Fibroblast of skin of left biceps (primary cell): ENCODE data around the gene CBX2.
A peak's percentile ranks its signal among the peaks of the same experiment; 100 is the strongest.

Experiments
- DNase-seq, 2 experiments: peaks; one replicate each; pipeline ENCODE4 v3.0.0-alpha.2; 2013; ENCODE audit warnings: low read depth in 2 of 2

The CBX2 gene

DNA sequence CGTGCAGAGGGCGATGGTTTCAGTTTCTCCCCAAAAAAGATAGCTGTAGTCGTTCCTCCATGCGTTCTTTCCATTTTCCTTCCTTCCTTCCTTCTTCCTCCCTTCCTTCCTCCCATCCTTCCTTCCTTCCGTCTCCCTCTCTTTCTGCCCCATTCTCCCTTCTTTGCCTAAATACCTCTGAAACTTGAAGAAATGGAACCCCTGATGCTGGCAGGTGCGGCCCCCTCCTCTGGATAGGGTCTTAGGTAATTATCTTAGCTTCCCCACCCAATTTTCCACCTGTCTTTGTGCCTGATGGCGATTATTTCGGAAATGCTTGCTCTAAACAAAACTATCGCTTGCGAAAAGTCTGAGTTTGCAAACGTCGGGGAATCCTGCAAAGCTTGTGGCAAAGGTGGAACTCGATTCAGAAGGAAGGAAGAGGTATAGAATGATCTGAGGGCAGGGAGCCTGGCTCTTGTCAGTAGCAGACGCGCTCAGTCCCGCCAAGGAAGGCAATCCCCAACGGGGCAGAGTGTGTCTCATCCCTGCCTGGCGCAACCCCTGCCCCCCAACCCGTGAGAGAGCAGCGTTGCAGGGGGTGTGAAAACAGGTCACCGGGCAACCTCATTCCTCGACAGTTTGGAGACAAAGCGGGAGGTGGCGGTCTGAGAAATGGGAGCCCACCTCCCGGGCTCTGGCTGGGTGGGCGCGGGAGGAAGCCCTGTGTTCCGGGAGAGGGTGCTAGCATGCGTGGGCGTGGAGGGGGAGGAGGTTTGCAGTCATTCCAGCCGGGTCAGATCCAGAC is 21.8 kb downstream of the CBX2 start:
- no peak for DNase-seq

DNA sequence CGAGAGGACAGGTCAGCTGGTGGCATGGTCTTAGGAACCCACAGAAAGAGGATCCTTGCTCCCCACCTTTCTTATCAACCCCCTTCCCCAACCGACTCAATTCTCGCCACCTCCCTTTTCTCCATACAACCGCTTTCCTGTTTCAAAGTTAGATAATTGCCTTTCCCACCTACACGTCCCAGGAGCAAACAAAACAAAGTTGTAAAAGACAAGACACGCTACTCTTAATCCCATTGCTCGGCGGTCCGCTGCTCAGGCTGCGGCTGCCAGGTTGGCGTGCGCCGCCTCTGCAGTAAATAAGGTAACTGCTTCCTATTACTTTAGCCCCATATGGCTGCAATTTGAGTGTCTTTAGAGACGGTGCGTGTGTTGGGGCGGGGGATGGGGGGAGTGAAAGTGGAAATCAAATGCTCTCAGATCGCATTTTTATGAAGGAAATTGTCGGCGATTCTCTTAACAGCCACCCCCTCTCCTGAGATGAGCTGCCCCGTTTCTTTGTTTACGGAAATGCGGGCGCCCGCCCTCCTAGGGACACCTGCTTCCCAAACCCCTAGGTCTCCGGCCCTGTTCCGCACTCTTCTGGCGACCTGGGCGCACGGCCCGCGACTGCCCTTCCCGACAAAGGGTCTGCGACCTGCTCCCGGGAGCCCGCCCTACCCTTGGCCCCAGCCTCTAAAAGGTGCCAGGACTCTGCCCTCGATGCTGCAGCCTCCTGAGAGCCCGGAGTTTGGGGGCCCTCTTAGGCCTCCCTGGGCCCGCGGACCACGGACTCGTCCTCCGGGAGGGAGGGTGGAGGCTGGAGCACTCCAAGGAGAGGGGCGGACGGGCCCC is 22.6 kb downstream of the CBX2 start:
- DNase-seq, result peak; percentile 25 to 30

DNA sequence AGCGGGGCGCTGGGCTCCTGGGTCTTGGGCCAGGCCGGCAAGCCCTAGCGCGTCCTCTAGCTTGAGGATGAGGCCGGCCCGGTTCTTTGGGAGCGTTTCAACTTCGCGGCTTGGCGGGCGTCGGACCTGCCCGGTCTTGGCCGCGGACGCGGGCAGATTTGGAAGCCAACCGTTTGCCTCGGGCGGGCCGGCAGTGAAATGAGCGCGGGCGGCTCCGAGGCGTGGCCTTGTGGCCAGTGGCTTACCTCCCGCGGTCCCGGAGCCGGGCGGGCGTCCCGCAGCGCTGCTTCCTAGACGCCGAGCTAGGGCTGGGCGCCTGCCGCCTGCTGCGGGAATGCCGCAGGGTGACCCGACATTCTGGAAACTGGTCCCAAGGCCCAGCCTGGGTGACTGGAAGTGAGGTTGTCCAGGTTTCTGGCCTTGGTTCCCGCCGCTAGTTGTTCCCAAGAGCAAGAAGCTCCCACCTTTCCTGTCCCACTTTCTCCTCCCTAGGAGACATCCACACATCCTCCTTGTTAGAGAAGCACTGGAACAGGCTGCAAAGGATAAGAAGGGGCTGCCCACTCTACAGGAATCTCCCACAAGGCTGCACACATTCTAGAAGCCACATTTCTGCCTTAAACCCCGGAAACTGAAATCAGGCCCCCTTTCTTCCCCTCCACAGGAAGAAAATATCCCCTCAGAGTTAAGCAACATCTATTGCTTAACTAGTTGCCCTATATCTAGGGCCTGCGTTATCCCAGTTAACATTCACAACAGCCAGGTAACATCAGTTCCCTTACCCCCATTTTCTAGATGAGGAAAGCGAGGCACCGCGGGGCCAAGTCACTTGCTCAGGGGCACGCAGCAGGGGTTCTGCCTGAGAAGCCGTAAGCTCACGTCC is 23.4 kb downstream of the CBX2 start:
- DNase-seq, result no peak

DNA sequence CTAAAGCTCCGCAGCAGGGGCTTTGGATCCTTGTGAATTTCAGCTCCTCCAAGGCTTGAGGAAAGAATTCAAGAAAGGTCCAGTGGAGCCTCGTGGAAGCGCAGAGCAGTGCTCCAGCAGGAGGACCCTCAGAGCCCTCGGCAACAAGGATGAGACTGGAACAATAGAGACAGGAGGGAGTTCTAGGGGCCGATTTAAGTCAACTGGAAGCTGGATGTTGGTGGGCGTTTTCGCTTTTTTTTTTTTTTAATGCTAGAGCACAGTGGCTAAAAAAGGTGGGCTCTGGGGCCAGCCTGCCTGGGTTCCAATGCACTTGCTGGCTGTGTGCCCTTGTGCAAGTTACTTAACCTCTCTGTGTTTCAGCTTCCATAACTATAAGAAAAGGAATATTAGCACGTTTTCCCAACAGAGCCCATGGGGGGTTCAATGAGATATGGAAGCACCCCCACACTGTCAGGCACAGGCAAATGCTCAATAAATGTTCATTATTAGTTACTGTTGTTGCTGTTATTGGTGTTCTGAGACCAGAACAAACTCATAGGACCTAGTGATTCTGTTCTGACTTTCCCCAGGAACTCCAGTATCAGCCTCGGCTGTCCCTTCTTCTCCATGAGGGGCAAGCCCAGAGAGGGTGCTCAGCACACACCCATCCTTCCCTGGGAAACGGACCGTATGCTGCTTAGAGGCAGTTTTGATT is 24.2 kb downstream of the CBX2 start:
- no peak for DNase-seq

DNA sequence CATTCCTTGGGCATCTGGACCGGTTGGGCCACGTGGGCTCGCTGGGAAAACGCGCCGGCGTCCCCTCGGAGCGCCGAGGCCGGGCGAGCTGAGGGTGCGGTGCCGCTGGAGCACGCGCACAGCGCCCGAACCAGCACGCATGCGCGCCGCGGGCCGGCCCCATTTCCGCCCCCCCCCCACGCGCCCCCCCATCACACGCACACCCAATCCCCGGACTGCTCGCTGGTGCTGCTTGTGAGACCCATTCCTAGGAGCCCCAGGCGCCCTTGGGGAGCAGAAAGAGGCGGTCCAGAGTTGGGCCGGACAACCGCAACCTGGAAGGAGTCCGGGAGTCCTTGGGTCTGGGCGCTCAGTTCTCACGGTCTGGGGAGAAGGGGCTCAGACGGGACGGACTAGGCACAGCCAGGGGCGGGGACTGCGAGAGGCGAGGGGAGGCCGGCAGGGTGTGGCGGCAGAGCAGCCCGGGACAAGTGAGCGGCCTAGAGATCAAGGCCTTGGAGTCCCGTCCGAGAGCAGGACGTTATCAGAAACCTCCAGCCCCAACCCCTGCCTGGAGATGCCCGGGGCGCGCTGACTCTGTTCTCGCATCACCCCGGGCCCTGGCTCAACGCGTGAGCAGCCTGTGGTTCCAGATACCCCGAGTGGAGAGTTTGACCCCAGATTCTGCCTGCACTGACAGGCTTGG is 24.9 kb downstream of the CBX2 start:
- no peak for DNase-seq

DNA sequence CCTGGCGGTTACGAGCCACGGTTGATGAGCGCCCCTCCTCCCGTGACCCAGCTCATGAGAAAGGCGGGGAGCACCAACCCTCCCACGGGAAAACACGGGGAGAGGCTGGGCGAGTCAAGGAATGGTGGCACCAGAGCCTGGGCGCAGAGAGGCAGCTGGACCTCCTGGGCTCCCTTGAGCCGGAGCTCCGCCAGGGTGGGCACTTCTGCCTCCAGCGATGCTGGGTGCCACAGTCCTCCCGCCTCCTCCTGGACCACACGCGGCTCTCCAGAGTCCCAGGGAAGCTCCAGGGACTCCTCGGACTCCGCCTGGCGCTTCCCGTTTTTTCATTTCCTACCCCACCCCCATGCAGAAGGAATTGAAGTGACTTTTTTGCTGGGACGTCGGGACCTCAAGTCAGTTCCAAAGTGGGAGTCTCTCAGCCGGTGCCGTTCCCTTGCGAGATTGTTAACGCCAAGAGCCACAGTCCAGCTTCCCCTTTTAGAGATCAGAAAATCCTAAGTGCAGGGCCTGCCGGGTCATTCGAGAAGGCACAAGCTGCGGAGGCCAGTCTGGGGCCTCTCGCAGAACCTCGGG is 25.6 kb downstream of the CBX2 start:
- DNase-seq, result no peak

DNA sequence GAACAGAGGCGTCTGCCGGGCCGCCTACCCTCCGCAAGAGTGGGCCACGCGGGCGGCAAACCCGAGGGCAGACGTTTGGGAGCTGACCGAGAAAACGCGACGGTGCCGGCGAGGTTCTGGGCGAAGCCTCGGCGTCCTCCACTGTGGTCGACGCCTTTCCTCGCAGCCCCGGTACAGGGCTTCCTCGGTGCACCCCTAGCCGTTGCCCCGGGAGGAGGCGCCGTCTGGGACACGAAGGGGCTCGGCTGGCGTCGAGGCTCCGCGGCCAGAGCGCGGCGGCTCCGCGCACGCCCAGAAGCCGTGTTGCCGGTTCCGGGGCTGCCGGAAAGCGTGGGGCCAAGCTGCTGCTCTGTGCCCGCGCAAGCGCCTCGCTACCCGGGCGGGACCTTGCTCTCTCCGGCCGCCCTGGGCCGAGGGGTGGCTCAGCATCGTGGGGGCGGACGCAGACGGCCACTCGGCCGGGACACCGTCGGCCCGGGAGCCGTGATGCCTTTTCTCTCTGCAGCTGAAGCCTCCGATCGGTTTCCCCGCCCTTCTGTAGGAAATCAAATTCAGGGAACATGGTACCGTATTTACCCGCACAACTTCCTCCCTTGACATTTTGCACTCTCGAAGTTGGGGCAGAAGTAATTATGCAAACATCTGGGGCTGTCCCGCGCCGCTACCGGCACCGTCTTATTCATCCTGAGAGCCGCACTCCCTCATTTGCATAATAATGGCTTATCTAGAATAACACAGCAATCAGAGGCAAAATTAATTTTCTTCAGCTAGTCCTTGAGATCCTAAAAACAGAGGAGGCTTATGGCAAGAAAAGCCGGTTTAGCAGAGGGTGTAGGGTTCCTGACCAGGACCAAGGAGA is 26.3 kb downstream of the CBX2 start:
- DNase-seq, result no peak

DNA sequence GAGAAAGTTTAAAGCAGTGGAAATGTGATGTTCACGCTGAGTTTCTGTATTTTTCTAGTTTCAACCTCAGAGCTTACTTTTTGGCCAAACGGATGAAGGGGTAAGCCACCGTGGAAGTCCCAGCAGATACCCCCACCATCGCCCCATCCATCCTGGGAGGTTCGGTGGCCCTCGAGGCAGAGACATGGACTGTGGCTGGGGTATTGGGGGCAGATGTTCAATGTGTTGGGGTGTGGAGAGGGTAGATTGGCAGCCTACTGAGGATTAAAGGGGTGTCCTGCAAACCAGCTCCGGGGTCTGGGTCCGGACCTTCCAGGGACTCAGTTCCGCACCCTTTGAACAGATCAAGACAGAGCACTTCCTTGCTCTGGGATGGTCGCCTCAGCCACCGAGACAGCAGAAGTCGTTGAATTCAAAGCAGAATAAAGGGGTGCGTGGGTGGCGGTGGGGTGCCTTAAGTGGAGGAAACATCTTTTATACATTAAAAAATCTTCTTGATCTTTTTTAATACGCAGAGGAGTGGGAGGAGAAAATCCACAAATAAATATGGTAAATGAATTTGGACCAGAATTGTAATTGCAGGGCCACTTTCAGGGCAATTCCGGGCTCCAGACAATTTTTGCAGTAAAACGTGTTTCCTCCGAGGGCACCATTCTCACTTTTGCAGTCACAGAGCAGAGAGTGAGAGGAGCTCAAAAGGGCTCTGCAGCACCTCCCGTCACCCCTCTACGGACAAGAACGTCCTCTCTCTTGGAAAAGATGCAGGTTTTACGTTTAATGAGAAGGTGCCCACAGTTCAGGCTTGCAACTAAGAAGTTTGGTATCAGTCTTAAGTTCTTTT is 27.1 kb downstream of the CBX2 start:
- no peak for DNase-seq

DNA sequence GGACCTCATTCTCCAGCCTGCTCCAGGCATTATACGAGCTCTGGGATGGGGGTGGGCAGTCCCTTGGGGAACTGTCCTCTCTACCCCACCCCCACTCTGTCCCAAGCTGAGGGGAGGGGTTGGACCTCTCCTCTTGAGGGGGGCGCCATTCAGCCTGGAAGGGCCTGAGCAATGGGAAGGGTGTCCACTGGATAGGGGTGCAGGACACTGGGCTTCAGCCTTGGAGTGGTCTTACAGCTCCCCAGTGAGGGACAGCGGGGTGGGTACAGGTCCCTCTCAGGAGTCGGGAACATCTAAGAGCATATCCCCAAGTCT is 28.5 kb downstream of the CBX2 start:
- no peak for DNase-seq

DNA sequence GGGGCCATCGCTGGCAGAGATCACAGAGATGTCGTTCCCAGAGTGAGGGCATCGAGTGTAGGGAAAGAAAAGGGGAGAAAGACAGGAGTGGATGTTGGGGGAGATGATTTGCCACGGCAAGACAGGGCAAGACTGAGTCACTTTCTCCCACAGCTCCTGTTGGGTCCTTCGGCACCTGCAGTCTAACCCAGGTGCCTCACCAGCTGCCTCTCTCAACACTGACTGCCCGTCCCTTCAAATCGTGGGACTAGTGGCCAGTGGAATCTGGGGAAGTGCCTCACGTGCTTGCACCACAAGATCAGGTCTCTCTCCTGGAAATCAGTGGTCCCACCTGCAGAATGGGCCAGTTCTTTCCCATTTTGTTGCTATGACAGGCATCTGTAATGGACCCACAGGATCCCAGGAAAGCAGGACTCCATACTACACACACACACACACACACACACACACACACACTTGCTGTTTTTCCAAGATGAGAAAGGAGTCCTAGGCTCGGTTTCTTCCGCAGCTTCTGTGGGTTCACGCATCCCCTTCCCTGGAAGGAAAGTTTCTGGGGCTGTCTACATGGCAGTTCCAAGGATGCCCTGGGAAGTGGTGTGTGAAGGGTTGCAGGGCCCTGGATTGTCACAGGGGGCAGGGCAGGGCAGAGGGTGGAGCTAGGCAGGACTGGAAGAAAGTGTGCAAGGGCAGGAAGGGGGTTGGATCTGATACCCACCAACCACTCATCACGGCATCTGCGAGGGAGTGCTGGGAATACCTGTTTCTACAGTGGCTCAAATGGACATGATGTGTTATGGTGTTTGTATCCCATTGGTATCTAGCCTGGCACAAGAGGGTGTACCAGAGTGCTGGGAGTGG is 29.1 kb downstream of the CBX2 start:
- DNase-seq, result no peak

DNA sequence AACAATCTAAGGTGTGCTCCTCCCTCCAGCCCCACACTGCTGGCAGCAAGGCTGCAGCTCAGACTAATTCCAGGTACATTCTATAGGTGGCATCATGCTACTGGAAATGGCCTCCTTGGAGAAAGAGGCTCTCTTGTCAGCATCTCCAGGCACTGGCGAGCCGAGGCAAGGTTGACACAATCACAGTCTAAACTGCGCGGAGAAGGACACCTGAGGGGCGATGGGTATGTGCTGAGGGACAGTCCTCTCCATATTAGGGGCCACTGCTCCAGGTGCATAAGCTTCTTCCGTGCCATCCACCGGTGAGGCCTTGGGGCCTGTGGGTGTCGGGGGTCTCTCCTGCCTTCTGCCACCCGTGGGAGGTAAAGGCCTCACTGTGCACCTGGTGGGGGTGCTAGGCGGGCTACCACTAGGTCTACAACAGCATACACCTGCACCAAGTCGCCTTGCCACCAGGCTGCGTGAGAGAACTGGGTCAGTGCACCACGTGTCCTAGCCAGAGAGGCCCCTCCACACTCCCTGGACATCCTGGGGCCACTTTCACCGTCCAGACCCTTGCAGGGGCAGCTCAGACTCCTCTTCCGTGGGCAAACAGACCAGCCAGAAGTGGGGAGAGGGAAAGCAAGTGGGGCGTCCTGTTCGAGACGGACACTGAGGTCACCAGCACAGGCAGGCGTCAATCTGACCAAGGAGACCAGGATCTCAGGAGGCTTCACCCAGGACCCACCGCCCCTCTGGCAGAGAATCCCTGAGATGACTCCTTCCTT is 31.0 kb downstream of the CBX2 start:
- DNase-seq, result no peak

DNA sequence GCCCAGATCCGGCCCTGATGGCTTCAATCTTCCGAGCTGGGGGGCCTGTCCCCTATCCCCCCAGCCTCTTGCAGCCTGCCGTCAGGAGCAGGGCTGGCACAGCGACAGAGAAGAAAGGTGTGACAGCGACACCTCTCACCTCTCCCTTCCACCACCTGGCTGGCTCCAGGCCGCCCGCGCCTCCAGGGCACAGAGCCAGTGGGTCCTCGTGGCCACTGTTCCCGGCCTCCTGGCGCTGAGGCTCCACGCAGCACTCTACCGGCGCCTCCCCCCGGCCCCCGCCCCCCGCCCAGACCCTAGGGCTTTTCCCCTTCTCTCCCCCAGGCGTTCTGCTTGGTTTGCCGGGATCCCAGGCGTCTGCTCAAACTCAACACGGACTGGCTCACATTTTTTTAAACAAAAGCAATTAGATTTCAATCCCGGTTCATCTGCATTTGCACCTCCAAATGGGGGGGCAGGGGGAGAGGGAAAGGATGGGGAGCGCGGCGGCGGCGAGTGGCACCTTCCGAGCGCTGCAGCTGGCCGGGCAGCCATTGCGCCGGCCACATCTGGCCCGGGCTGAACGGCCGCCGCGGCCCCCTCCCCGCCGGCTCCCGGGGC is 31.7 kb downstream of the CBX2 start:
- DNase-seq, result no peak

DNA sequence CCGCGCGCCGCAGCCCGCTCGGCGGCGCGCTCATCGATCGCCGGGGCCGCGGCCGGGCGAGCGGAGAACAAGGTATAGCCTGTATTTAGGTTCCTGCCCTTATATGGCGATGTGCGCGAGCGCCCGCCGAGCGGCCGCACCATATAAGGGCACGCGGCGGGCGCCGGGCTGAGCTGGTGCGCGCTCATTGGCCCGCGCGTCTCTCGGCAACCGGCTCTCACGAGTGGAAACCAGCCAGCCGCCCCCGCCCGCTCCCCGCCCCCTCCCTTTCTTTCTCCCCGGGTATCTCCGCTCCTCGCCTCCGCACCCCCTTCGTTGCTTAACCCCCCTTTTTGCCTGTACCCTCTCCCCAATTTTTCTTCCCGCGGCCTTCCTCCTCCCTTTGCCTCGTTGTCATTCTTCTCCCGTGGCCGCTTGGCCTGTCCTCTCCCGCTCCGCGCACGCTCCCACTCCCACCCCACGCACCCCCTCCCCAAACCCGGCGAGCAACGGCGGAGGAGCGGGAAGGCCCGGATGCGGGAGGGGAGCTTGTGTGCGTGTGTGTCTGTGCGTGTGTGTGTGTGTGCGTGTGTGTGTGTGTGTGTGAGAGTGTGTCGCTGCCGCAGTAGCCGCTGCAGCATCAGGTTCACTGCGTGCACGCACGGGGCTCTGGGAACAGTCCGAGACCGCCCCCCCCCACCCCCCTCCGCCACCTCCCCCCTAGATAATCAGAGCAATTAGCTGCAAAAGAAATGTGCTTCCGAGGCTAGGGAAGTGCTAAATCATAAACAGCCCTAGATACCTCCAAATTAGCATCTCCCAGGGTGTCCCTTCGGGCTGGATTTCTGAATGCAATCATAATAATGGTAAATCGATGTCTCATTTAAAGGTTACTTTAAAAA is 32.4 kb downstream of the CBX2 start:
- peak; percentile 21 to 44 for DNase-seq

DNA sequence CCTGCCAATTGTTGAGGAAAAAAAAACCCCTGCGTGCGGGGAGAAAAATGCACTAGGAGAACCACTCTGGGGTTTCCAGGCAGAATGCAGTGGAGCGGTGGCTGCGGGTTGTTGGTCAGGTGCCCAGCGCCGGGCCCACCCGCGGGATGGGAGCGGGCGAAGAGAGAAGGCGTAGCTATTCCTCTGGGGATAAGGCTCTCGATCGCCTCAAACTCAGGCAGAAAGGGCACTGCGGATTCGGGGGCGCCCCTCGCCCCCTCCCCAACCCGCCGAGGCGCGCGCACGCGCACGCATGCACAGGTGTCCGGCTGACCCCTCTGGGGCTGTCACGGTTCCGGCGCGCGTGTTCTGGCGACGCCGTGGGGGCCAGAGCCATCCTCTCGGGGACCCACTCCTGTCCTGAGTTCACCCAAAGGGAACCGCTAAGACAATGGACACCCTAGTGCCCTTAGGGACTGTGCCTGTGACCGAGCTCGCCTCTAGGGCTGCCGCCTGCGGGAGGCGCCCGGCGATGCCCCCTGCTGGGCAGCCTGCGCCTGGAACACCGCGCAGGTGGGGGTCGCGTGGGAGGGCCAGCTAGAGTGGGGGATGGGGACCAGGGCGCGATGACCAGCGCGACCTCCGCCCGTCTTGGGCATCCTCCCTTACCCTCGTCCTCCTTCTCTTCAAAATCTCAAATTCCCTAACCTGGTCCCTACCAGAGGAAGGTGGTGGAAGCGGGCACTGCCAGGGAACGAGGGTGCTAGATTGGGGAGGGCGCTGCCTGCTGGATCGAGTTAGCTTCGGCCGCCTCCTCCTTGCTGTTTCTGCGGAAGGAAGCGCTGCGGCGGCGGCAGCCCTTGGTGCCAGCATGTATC is 33.3 kb downstream of the CBX2 start:
- DNase-seq, result no peak

DNA sequence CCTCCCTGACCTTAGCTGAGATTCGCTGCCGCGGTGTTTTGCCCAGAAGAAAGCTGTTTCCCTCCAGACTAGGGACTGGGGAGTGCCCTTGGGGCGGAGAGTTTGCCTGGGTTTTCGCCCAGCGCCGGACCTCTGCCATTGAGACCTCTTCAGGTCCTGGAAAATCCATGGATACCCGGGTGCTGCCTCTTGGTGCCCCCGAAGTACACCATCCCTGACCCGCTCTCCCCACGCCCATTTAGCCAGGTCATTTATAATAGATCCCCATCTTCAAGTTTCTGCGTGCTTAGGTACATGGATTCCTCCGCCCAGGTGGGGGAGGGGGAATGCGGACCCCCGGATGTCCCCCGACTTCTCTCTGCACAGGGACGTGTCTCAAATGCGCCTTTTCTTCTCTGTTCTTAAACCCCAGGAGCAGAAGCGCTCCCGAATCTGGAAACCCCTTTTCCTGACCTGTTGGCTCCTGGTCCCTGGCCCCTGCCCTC is 34.0 kb downstream of the CBX2 start:
- DNase-seq, result no peak
